Measurements from ENCODE around the gene RNF126.

Gene RNF126

GRCh38 chr19:651991-652390 is 11.0 kb downstream of the RNF126 start:
- DNase-seq (ENCODE audit: low read depth), result no peak
- H3K4me3 ChIP-seq (ENCODE audit: low read depth, low read length), result no peak overlapping the region
- no peak for TF ChIP-seq CTCF (IDR thresholded peaks at IDR 0.05; ENCODE audit: control insufficient read depth, extremely low read depth, insufficient read depth)

DNA sequence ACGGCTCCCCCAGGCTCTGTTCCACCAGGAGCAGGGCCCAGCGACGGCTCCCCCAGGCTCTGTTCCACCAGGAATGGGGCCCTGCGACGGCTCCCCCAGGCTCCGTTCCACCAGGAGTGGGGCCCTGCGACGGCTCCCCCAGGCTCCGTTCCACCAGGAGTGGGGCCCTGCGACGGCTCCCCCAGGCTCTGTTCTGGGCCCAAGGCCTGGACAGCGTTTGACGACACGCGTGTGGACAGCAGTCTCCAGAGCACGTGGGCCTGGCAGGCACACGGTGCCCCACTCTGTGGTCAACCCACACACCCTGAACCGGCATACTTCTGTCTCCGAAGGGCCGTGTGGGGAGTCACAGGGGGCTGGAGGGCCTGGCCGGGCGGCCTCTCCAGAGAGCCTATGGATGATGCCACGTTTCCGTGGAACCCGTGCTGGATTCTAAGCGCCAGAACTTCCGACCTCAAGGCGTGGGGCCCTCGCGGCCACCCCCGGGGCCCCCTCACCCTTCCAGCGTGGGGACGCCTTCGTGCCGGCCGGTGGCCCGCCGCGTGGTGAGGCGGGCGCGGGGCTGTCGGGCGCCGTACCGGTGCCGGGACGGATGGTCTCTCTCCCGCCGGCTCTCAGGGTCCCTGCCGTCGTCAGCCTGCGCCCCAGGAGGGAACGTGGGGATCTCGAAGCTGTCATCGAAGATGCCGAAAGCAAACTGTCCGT is 11.7 kb downstream of the RNF126 start:
- DNase-seq (ENCODE audit: low read depth), result no peak
- no peak for TF ChIP-seq CTCF (IDR thresholded peaks at IDR 0.05; ENCODE audit: control insufficient read depth, extremely low read depth, insufficient read depth)
- no peak overlapping the region for H3K4me3 ChIP-seq (ENCODE audit: low read depth, low read length)

- TF ChIP-seq CTCF (IDR thresholded peaks at IDR 0.05; ENCODE audit: control insufficient read depth, extremely low read depth, insufficient read depth), result no peak
- no peak overlapping the region for H3K4me3 ChIP-seq (ENCODE audit: low read depth, low read length)
- no peak for DNase-seq (ENCODE audit: low read depth)
Measured at GRCh38 chr19:650121-650520, 12.9 kb downstream of the RNF126 start.

GRCh38 chr19:648904-649801 is 13.9 kb downstream of the RNF126 start:
- H3K4me3 ChIP-seq (ENCODE audit: low read depth, low read length), result no peak overlapping the region
- TF ChIP-seq CTCF (IDR thresholded peaks at IDR 0.05; ENCODE audit: control insufficient read depth, extremely low read depth, insufficient read depth), result no peak
- no peak for DNase-seq (ENCODE audit: low read depth)

DNA sequence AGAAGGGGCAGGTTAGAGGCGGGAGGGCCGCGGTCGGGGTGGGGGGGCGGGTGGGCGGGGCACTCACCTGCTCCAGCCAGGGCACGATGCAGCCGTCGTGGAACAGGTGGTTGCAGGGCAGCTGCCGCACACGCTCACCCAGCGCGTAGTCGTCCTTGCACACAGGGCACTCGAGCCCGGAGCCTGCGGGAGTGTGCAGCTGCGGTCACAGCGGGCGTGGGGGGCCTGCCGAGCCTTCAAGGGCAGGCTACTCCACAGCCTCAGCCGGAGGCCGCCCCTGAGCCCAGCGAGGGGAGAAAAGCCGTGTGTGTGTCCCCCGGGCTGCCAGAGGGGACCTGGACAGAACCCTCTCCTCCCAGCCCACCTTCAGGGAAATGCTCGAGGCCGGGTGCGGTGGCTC is 14.7 kb downstream of the RNF126 start:
- no peak overlapping the region for H3K4me3 ChIP-seq (ENCODE audit: low read depth, low read length)
- TF ChIP-seq CTCF (IDR thresholded peaks at IDR 0.05; ENCODE audit: control insufficient read depth, extremely low read depth, insufficient read depth), result no peak

DNA sequence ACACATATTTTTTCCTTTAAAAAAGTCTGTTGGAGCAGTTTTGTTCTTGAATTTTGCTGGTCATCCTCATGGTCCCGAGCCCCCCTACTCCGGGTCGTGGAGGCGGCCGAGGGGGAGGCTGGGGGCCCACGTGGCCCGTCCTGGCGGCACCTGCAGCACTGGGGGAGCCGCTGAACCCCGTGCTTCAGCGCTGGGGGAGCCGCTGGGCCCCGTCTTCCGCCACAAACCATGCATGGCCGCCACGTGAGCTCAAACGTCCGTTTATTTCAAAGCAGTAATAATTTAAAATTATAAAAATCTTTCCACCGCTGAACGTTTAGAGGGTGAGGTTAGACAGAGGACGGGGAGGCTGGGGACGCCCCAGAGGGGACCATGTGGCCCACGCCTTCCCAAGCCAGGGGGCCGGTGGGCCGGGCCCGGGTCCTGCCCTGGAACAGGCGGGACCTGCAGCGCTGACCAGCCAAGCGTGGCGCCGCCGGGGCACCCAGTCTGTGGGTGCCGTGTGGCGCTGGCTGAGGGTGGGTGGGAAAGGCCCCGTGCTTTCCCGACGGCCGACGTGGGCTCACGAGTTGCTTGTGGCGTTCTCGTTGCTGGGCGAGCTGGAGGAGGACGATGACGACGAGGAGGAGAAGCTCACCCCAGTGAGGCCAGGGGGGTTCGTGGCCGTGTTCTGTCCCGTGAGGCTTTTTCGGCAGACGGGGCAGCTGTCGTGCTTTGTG is 15.3 kb downstream of the RNF126 start:
- no peak for TF ChIP-seq CTCF (IDR thresholded peaks at IDR 0.05; ENCODE audit: control insufficient read depth, extremely low read depth, insufficient read depth)
- DNase-seq (ENCODE audit: low read depth), result no peak
- no peak overlapping the region for H3K4me3 ChIP-seq (ENCODE audit: low read depth, low read length)

More for the DNA sequence above, 14.7 kb downstream of the RNF126 start:
- no peak for DNase-seq (ENCODE audit: low read depth)

All from LNCaP clone FGC (cell line).